Testis (tissue), 3 donors: Measurements from ENCODE around the gene RGS6. TPM values are rescaled to one million over a fixed set of nuclear protein-coding genes. Genes with fewer than 3 reads are reported as not detected.
A peak's percentile ranks its signal among the peaks of the same experiment; 100 is the strongest.

ENCODE experiments used
- DNase-seq: peaks from one replicate; pipeline ENCODE4 v3.0.0-alpha.2; 2019
- H3K27ac ChIP-seq, 2 donors: fragments of 200-600 bp; sonication (generic); one replicate each; pipeline ENCODE4 v1.5.1; 2019
- H3K27me3 ChIP-seq: fragments of 200-600 bp; sonication (generic); one replicate; pipeline ENCODE4 v1.5.1; 2019
- H3K36me3 ChIP-seq: fragments of 200-600 bp; sonication (generic); one replicate; pipeline ENCODE4 v1.5.1; 2017; ENCODE audit warnings: low read depth; ENCODE audit errors: missing control alignments
- H3K4me1 ChIP-seq: fragments of 200-600 bp; sonication (generic); one replicate; pipeline ENCODE4 v1.5.1; 2019
- H3K4me3 ChIP-seq, 2 donors: fragments of 200-600 bp; sonication (generic); one replicate each; pipeline ENCODE4 v1.5.1; 2017 to 2019
- H3K9me3 ChIP-seq: fragments of 200-600 bp; sonication (generic); one replicate; pipeline ENCODE4 v1.5.1; 2017
- CTCF ChIP-seq, 3 experiments: fragments of 450-650 bp in 2 of 3; fragments of 200-600 bp in 1 of 3; sonication (generic) in 1 of 3; IDR thresholded peaks; one replicate each; pipeline ENCODE4 v1.5.1; 2016 to 2019; ENCODE audit warnings: antibody characterized with exemption in 3 of 3, mild to moderate bottlenecking in 2 of 3, moderate library complexity in 1 of 3
- POLR2A ChIP-seq: fragments of 450-650 bp; IDR thresholded peaks from one replicate; pipeline ENCODE4 v1.6.1; 2017; ENCODE audit warnings: antibody characterized with exemption, mild to moderate bottlenecking, moderate library complexity
- WGBS, 2 donors: methylation state at CpG; one replicate each; pipeline ENCODE4 v1.1.5; 2018; 5-methylcytosine and 5-hydroxymethylcytosine counted together
- intact Hi-C: fragments of 100-400 bp; cut with DNase I; formaldehyde crosslinking; loops from one replicate; pipeline ENCODE4 v1.15.1; 2023; ENCODE audit warnings: low total_unique reads
- polyA plus RNA-seq: library from polyadenylated mRNA; stranded (reverse); fragments of 350-450 nt; fragmentation: Illumina TruSeq; extraction: RNeasy Lipid Tissue Mini Kit (QIAGEN cat#74804); gene quantifications from one replicate; pipeline ENCODE4 v1.2.3, GENCODE V29; 2014; ENCODE audit warnings: low read depth, low replicate concordance; ENCODE audit not compliant: insufficient read depth
- total RNA-seq, 2 donors: library from RNA; depleted of rRNA; stranded (reverse); fragments of >200 nt; gene quantifications; one replicate each; pipeline ENCODE4 v1.2.3, GENCODE V29; 2016

RGS6 gene
- total and polyA plus RNA-seq, 3 donors from 2014 or later = 6.3 to 21.3 (median 16.0) TPM

- WGBS, 2 donors = 88 to 89% methylated on average over 17 to 19 of the region's 19 CpGs
- Histone ChIP-seq H3K27me3 (no peaks in the 10 kb centered on the region), H3K36me3 (no peaks in the 10 kb centered on the region), H3K4me1 (no peaks in the 10 kb centered on the region), H3K4me3 (no peak overlapping the region), H3K27ac (no peak overlapping the region), H3K9me3 (no peaks in the 10 kb centered on the region)
- no peak for TF ChIP-seq POLR2A
- TF ChIP-seq CTCF (IDR thresholded peaks at IDR 0.05) = no peak
- intact Hi-C loops = no loop called here
- DNase-seq = no peak
Measured at GRCh38 chr14:72568296-72568992, 636.2 kb downstream of the RGS6 start.

- H3K4me3 ChIP-seq = no peak overlapping the region
- DNase-seq = peak; percentile 27
- no peak overlapping the region for H3K27ac ChIP-seq
- no peak for TF ChIP-seq POLR2A
- no peak for TF ChIP-seq CTCF (IDR thresholded peaks at IDR 0.05)
- H3K27me3 ChIP-seq = no peaks in the 10 kb centered on the region
- intact Hi-C loops = no loop called here
- WGBS, 2 donors = 39 to 42% methylated on average over 9 of the region's 9 CpGs
- no peaks in the 10 kb centered on the region for H3K9me3 ChIP-seq
- H3K36me3 ChIP-seq = no peaks in the 10 kb centered on the region
- H3K4me1 ChIP-seq = peaks cover 18% of the 10 kb centered on the region
Measured at GRCh38 chr14:72573725-72574417, 641.6 kb downstream of the RGS6 start.

GRCh38 chr14:72574715-72575114, 642.5 kb downstream of the RGS6 start:
- Histone ChIP-seq H3K4me1 (peaks cover 18% of the 10 kb centered on the region), H3K4me3 (no peak overlapping the region), H3K9me3 (no peaks in the 10 kb centered on the region), H3K27me3 (no peaks in the 10 kb centered on the region), H3K27ac (no peak overlapping the region), H3K36me3 (no peaks in the 10 kb centered on the region)
- WGBS, 2 donors = 100% methylated on average over 1 of the region's 1 CpG
- TF ChIP-seq POLR2A (no peak), CTCF (IDR thresholded peaks at IDR 0.05) (no peak)
- DNase-seq = no peak
- intact Hi-C loops = no loop called here

- intact Hi-C loops = no loop called here
- H3K36me3 ChIP-seq = no peaks in the 10 kb centered on the region
- peaks cover 18% of the 10 kb centered on the region for H3K4me1 ChIP-seq
- no peak for TF ChIP-seq CTCF (IDR thresholded peaks at IDR 0.05)
- TF ChIP-seq POLR2A = no peak
- no peaks in the 10 kb centered on the region for H3K9me3 ChIP-seq
- H3K4me3 ChIP-seq = no peak overlapping the region
- no peaks in the 10 kb centered on the region for H3K27me3 ChIP-seq
- no peak overlapping the region for H3K27ac ChIP-seq
- WGBS, 2 donors = 78 to 88% methylated on average over 1 of the region's 1 CpG
- no peak for DNase-seq
Measured at GRCh38 chr14:72576258-72576657, 644.0 kb downstream of the RGS6 start.
